ENCODE measurements around the gene PAIP2.

The PAIP2 gene

DNA sequence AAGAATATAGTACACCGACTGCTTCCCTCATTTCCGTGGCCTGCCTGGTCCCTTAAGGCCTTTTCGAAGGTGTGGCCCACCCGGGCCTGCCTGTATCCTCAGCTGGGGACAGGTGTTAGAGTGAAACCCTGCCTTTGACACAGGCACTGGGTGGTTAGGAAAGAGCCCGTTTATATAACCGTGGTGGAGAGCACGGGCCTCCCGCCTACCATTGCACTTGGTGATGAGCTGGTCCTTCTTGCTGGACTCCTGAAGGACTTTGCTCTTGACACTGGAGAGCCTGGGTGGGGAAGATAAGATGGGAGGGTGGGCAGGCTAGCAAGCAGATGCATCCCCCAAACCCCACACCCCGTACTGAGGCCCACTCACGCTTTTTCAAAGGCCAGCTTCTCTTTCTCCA, 59.9 kb downstream of the PAIP2 start:
- Histone ChIP-seq H3K27me3 (replicated peaks; ENCODE audit: control insufficient read depth, insufficient read depth, low read length) (no peaks in the 10 kb centered on the region), H3K36me3 (ENCODE audit: control insufficient read depth, insufficient read depth, low read length) (peaks cover 1% of the 10 kb centered on the region; the same call in 1 of the 2 replicates), H3K4me3 (replicated peaks; ENCODE audit: low read depth, low read length) (no peak overlapping the region)
- no peak for DNase-seq (ENCODE audit: extremely low read depth, insufficient read length)
- TF ChIP-seq, protein P1, sequence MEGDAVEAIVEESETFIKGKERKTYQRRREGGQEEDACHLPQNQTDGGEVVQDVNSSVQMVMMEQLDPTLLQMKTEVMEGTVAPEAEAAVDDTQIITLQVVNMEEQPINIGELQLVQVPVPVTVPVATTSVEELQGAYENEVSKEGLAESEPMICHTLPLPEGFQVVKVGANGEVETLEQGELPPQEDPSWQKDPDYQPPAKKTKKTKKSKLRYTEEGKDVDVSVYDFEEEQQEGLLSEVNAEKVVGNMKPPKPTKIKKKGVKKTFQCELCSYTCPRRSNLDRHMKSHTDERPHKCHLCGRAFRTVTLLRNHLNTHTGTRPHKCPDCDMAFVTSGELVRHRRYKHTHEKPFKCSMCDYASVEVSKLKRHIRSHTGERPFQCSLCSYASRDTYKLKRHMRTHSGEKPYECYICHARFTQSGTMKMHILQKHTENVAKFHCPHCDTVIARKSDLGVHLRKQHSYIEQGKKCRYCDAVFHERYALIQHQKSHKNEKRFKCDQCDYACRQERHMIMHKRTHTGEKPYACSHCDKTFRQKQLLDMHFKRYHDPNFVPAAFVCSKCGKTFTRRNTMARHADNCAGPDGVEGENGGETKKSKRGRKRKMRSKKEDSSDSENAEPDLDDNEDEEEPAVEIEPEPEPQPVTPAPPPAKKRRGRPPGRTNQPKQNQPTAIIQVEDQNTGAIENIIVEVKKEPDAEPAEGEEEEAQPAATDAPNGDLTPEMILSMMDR (IDR thresholded peaks at IDR 0.05; ENCODE audit: insufficient read depth, low read length, poor library complexity, severe bottlenecking): no peak

DNA sequence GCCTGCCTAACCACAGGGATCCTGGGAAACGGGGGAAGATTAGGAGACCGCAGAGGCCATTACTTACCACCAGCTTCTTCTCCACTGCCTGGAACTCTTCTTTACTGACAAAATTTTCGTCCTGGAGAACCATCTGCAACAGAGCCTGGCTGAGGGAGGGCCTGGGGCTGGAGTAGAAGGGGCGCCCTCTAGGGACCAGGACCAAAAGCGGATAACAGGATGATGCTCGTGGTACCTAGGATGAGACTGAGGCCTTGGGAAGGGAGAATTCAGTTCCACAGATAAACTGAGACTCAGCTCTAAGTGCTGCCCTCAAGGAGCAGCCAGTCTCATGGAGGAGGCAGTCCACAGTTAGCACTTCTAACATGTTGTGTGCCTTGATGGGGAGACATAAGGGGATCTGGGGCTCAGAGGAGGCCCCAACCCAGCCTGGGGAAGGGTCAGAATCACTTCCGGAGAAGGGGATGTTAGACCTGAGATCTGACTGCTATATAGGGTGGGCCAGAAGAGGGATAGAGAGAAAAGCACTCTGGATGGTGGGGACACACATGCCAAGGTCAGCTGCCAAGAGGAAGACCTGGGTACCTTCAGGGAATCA, 61.0 kb downstream of the PAIP2 start:
- DNase-seq (ENCODE audit: extremely low read depth, insufficient read length): no peak
- no peaks in the 10 kb centered on the region for H3K27me3 ChIP-seq (replicated peaks; ENCODE audit: control insufficient read depth, insufficient read depth, low read length)
- no peak overlapping the region; the same call in 1 of the 2 replicates for H3K4me3 ChIP-seq (replicated peaks; ENCODE audit: low read depth, low read length)
- H3K36me3 ChIP-seq (ENCODE audit: control insufficient read depth, insufficient read depth, low read length): peaks cover 1% of the 10 kb centered on the region; the same call in 1 of the 2 replicates
- TF ChIP-seq, protein P1 (IDR thresholded peaks at IDR 0.05; ENCODE audit: insufficient read depth, low read length, poor library complexity, severe bottlenecking): peak; percentile 65

DNA sequence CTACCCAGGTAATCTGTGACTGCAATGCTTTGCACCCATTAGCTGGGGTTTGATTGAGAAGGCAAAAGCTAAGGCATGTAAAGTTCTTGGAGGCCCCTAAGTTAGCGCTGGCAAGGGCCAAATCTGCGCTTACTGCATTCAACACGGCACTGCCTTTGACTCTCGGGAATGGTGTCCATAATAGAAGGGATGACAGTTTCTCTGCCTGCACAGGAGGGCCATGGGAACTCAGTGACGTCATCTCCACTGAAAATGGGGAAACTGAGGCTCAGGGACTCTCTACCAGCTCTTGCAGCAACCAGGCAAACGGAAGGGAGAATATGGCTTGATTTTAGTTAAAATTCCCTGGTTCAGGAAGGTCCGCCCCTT, 61.7 kb downstream of the PAIP2 start:
- H3K27me3 ChIP-seq (replicated peaks; ENCODE audit: control insufficient read depth, insufficient read depth, low read length): no peaks in the 10 kb centered on the region
- no peak for DNase-seq (ENCODE audit: extremely low read depth, insufficient read length)
- TF ChIP-seq, protein P1 (IDR thresholded peaks at IDR 0.05; ENCODE audit: insufficient read depth, low read length, poor library complexity, severe bottlenecking): no peak
- peak overlapping the region; percentile 80 for H3K4me3 ChIP-seq (replicated peaks; ENCODE audit: low read depth, low read length)
- peaks cover 1% of the 10 kb centered on the region; the same call in 1 of the 2 replicates for H3K36me3 ChIP-seq (ENCODE audit: control insufficient read depth, insufficient read depth, low read length)

DNA sequence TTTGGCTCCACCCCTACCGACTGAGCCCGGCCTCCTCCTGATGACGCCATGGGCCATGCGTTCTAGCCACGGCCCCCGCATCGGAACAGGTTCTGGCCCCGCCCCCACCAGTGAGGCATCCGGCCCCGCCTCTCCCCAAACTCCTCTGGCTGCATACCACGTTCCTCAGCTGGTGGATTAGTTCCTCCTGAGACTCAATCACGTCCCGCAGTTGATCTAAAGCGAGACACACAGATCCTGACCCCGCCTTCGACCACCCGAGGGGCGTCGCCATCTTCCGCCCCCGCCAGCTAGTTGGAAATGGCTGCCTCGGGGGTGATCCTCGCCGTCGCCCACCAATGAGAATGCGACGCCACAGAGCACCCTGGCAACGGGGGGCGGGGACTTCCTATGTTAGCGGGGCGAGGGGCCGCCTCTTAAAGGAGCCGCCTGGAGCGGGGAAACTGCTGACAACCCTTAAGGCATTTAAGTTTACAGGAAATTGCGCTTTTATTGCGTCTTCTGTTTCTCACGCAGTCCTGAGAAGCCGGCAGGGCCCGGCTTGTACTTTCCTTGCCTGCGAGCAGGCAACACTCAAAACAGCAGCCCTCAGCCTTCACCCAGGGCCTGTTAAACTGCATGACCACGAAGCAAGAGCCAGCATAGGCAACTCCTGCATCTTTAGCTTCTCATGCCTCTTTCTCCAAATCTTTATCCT, 62.3 kb downstream of the PAIP2 start, which contains the start of gene SPATA24:
Gene SPATA24, minus strand, starts transcription at position 303 of the 697 bp plus-strand sequence. Its CDS starts 29 bp downstream, at position 274.
- peak; percentile 98 for DNase-seq (ENCODE audit: extremely low read depth, insufficient read length)
- Histone ChIP-seq H3K36me3 (ENCODE audit: control insufficient read depth, insufficient read depth, low read length) (peaks cover 1% of the 10 kb centered on the region; the same call in 1 of the 2 replicates), H3K4me3 (replicated peaks; ENCODE audit: low read depth, low read length) (peak within 1 kb of the TSS; percentile 80), H3K27me3 (replicated peaks; ENCODE audit: control insufficient read depth, insufficient read depth, low read length) (no peaks in the 10 kb centered on the region)
- TF ChIP-seq, protein P1 (IDR thresholded peaks at IDR 0.05; ENCODE audit: insufficient read depth, low read length, poor library complexity, severe bottlenecking): no peak

DNA sequence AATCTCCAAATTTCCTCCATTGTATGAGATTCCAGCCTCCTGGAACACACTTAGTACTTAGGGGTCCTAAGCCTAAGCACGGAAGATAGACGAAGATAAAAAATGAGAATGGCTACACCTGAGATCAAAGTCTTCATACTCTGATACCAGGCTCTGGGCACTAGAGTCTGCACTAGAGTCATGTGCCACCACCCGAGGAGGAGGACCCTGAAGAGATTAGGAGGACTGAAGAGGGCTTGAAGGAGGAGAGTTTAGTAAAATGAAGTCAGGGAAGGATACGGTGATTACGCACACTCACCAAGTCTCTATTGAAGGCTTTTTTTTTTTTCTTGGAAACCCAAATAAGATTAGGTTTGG, 62.8 kb downstream of the PAIP2 start:
- Histone ChIP-seq H3K4me3 (replicated peaks; ENCODE audit: low read depth, low read length) (peak overlapping the region; percentile 80), H3K27me3 (replicated peaks; ENCODE audit: control insufficient read depth, insufficient read depth, low read length) (no peaks in the 10 kb centered on the region), H3K36me3 (ENCODE audit: control insufficient read depth, insufficient read depth, low read length) (peaks cover 1% of the 10 kb centered on the region; the same call in 1 of the 2 replicates)
- DNase-seq (ENCODE audit: extremely low read depth, insufficient read length): no peak
- TF ChIP-seq, protein P1 (IDR thresholded peaks at IDR 0.05; ENCODE audit: insufficient read depth, low read length, poor library complexity, severe bottlenecking): no peak
